ENCODE data around the gene STUB1. TPM values are rescaled to one million over a fixed set of nuclear protein-coding genes. Genes with fewer than 3 reads are reported as not detected.

The STUB1 gene
- total and polyA plus RNA-seq, 10 donors: 68.9 to 160 (median 88.3) TPM

- intact Hi-C loops (cut with DNase I; ENCODE audit: low total_unique reads): no loop called here
- 0 to 6% (median 2%) methylated on average over 13 to 88 of the region's 88 CpGs for WGBS, 5 donors
- peak in 2 of 3 donors; percentile 39 to 56 for TF ChIP-seq POLR2AphosphoS5 (IDR thresholded peaks at IDR 0.05)
- TF ChIP-seq POLR2A (IDR thresholded peaks at IDR 0.05): no peak
- TF ChIP-seq CTCF (IDR thresholded peaks at IDR 0.05 in 8 of 11, conservative IDR thresholded peaks at IDR 0.05 in 3 of 11): no peak
- H3K9me3 ChIP-seq: no peaks in the 10 kb centered on the region
- peak within 1 kb of the TSS; percentile 49 to 83 (median 60) for H3K4me3 ChIP-seq
- H3K27me3 ChIP-seq (replicated peaks in 1 of 7): peaks cover 0 to 42% (median 18%) of the 10 kb centered on the region in 7 donors
- H3K36me3 ChIP-seq: peaks cover 0 to 39% (median 4%) of the 10 kb centered on the region in 6 donors
- peak; percentile 93 for DNase-seq
- H3K27ac ChIP-seq: peak within 1 kb of the TSS; percentile 9 to 90 (median 70)
- peaks cover 11 to 63% (median 46%) of the 10 kb centered on the region in 6 donors for H3K4me1 ChIP-seq
These were observed 46.5 kb downstream of the STUB1 start, which contains the start of the genes CCDC78 and HAGHL for GRCh38 chr16:726438-727290. TSS of gene CCDC78 (minus strand) at chr16:726443. CDS start at chr16:726367, 76 bp downstream. TSS of gene HAGHL (plus strand) at chr16:727106. CDS start at chr16:727510, 404 bp downstream.

DNA sequence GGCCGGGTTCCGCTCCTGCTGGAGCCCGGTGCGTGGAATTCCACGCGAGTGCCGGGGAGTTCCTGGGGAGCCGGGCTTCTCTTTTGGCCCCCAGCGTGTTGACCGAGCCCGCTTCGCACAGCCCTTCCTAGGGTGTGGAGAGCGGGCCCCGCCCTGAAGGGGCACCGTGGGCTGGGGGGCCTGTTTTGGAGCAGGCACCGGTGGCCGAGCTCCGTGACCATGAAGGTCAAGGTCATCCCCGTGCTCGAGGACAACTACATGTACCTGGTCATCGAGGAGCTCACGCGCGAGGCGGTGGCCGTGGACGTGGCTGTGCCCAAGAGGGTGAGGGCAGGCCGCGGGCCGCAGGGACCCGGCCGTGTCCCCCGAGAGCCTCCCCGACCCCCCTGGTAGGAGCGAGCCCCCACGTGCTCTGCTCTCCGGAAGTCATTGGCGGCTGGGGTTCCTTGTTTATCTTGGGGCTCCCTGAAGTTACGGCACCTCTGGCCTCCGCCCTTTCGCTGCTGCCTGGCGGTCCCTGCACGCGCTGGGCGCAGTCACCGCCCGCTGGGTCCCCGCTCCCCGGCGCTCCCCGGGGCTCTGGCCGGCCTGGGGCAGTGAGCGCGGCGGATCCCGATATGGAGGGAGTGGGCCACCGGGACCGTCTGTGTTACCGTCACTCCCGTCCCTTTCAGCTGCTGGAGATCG lies 47.2 kb downstream of the STUB1 start:
- intact Hi-C loops (cut with DNase I; ENCODE audit: low total_unique reads): no loop called here
- Histone ChIP-seq H3K36me3 (peaks cover 0 to 40% (median 10%) of the 10 kb centered on the region in 6 donors), H3K27me3 (replicated peaks in 1 of 7) (peaks cover 0 to 42% (median 18%) of the 10 kb centered on the region in 7 donors), H3K27ac (peak overlapping the region; percentile 9 to 90 (median 70)), H3K9me3 (no peaks in the 10 kb centered on the region), H3K4me3 (peak overlapping the region; percentile 49 to 83 (median 60)), H3K4me1 (peaks cover 5 to 55% (median 38%) of the 10 kb centered on the region in 6 donors)
- DNase-seq: peak; percentile 87
- 0 to 2% (median 1%) methylated on average over 16 to 61 of the region's 61 CpGs for WGBS, 5 donors
- TF ChIP-seq POLR2AphosphoS5 (IDR thresholded peaks at IDR 0.05) (peak; percentile 21 to 70 (median 43)), CTCF (IDR thresholded peaks at IDR 0.05 in 8 of 11, conservative IDR thresholded peaks at IDR 0.05 in 3 of 11) (no peak)

- peak overlapping the region in 7 of 8 donors; percentile 29 to 90 (median 73) for H3K27ac ChIP-seq
- no peaks in the 10 kb centered on the region for H3K9me3 ChIP-seq
- intact Hi-C loops (cut with DNase I; ENCODE audit: low total_unique reads): no loop called here
- peak; percentile 92 for DNase-seq
- 0 to 2% (median 1%) methylated on average over 11 to 80 of the region's 80 CpGs for WGBS, 5 donors
- peak overlapping the region; percentile 49 to 83 (median 60) for H3K4me3 ChIP-seq
- TF ChIP-seq CTCF (IDR thresholded peaks at IDR 0.05 in 8 of 11, conservative IDR thresholded peaks at IDR 0.05 in 3 of 11) (no peak), POLR2AphosphoS5 (IDR thresholded peaks at IDR 0.05) (peak; percentile 74 to 78 (median 78))
- H3K4me1 ChIP-seq: peaks cover 5 to 46% (median 35%) of the 10 kb centered on the region in 6 donors
- peaks cover 0 to 42% (median 18%) of the 10 kb centered on the region in 7 donors for H3K27me3 ChIP-seq (replicated peaks in 1 of 7)
- peaks cover 0 to 44% (median 17%) of the 10 kb centered on the region in 6 donors for H3K36me3 ChIP-seq
These were observed 48.1 kb downstream of the STUB1 start for GRCh38 chr16:728131-728889.

All from spleen (tissue), 11 donors.